PFSK-1 (cell line): ENCODE data around the gene GSTM5.

Source experiments
- FOXP2 ChIP-seq: optimal IDR thresholded peaks from 2 replicates; pipeline ENCODE3; 2011; ENCODE audit warnings: borderline replicate concordance, control low read depth, inconsistent platforms; ENCODE audit not compliant: insufficient read depth; ENCODE audit errors: extremely low read length, extremely low read depth
- POLR2AphosphoS5 ChIP-seq: IDR thresholded peaks from 2 replicates; pipeline ENCODE4 v1.6.1; 2012; ENCODE audit warnings: low read depth, mild to moderate bottlenecking, control low read depth, low read length, moderate library complexity
- SIN3A ChIP-seq: IDR thresholded peaks from 2 replicates; pipeline ENCODE4 v1.6.1; 2012; ENCODE audit warnings: mild to moderate bottlenecking, low read length, moderate library complexity, borderline replicate concordance; ENCODE audit not compliant: insufficient read depth
- TAF1 ChIP-seq: IDR thresholded peaks from 2 replicates; pipeline ENCODE4 v1.6.1; 2012; ENCODE audit warnings: low read length, control low read depth, borderline replicate concordance; ENCODE audit not compliant: insufficient read depth
- TF ChIP-seq, protein P1 (sequence below), 2 experiments: IDR thresholded peaks; 2 replicates each; pipeline versions ENCODE4 v1.6.1 to v1.8.0; 2011 to 2012; ENCODE audit warnings: low read depth in 2 of 2, low read length in 2 of 2, control low read depth in 1 of 2, inconsistent platforms in 1 of 2, mild to moderate bottlenecking in 1 of 2, moderate library complexity in 1 of 2; ENCODE audit not compliant: insufficient read depth in 1 of 2

DNA sequence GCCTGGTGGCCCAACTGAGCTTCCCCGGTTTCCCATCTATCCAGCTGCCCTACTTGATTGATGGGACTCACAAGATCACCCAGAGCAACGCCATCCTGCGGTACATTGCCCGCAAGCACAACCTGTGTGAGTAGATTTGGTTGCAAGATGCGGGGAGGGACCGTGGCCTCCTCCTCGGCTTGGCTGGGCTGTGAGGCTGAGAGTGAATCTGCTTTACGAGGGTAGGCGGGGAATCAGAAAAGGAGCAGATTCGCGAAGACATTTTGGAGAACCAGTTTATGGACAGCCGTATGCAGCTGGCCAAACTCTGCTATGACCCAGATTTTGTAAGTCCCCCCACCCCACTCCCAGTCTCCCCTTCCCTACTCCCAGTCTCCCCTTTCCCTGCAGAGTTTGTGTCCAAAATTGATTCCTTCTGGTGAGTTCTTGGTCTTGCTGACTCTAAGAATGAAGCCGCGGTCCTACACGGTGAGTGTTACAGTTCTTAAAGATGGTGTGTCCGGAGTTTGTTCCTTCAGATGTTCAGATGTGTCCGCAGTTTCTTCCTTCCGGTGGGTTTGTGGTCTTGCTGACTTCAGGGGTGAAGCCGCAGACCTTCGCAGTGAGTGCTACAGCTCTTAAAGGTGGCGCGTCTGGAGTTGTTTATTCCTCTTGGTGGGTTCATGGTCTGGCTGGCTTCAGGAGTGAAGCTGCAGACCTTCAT lies 42.7 kb upstream of the GSTM5 start:
- TF ChIP-seq TAF1: no peak
- TF ChIP-seq POLR2AphosphoS5: no peak
- TF ChIP-seq SIN3A: no peak
- TF ChIP-seq, protein P1, sequence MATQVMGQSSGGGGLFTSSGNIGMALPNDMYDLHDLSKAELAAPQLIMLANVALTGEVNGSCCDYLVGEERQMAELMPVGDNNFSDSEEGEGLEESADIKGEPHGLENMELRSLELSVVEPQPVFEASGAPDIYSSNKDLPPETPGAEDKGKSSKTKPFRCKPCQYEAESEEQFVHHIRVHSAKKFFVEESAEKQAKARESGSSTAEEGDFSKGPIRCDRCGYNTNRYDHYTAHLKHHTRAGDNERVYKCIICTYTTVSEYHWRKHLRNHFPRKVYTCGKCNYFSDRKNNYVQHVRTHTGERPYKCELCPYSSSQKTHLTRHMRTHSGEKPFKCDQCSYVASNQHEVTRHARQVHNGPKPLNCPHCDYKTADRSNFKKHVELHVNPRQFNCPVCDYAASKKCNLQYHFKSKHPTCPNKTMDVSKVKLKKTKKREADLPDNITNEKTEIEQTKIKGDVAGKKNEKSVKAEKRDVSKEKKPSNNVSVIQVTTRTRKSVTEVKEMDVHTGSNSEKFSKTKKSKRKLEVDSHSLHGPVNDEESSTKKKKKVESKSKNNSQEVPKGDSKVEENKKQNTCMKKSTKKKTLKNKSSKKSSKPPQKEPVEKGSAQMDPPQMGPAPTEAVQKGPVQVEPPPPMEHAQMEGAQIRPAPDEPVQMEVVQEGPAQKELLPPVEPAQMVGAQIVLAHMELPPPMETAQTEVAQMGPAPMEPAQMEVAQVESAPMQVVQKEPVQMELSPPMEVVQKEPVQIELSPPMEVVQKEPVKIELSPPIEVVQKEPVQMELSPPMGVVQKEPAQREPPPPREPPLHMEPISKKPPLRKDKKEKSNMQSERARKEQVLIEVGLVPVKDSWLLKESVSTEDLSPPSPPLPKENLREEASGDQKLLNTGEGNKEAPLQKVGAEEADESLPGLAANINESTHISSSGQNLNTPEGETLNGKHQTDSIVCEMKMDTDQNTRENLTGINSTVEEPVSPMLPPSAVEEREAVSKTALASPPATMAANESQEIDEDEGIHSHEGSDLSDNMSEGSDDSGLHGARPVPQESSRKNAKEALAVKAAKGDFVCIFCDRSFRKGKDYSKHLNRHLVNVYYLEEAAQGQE (IDR thresholded peaks at IDR 0.05; ENCODE audit: insufficient read depth in 1 of 2, low read depth in 2 of 2, low read length in 2 of 2): no peak
- no peak for TF ChIP-seq FOXP2
